ENCODE measurements around the gene EGR1. TPM values are rescaled to one million over a fixed set of nuclear protein-coding genes. Genes with fewer than 3 reads are reported as not detected.

EGR1 gene
- total RNA-seq: 19.0 TPM
- 1 to 10 TPM in 2 of 4 donors, under 1 TPM in 2; 0.38 to 1.1 (median 0.84) TPM for polyA plus RNA-seq

- peak within 1 kb of the TSS; percentile 79 for H3K4me3 ChIP-seq (ENCODE audit: low read depth, low read length)
These were observed at the start of gene EGR1 for GRCh38 chr5:138465261-138466124. Gene EGR1, plus strand, starts transcription at chr5:138465479. Its CDS starts 283 bp downstream, at chr5:138465762.

GRCh38 chr5:138418444-138418843, 46.8 kb upstream of the EGR1 start:
- Histone ChIP-seq H3K27me3 (ENCODE audit: control insufficient read depth, insufficient read depth, low read length) (no peaks in the 10 kb centered on the region), H3K4me3 (ENCODE audit: low read depth, low read length) (no peak overlapping the region), H3K27ac (ENCODE audit: insufficient read depth, low read length, poor library complexity, severe bottlenecking) (no peak overlapping the region), H3K4me1 (ENCODE audit: control insufficient read depth, insufficient read depth, low read length, poor library complexity, severe bottlenecking) (no peaks in the 10 kb centered on the region), H3K36me3 (ENCODE audit: control insufficient read depth, insufficient read depth, low read length) (peaks cover 86% of the 10 kb centered on the region), H3K9me3 (ENCODE audit: control insufficient read depth in 2 of 2, low read length in 2 of 2) (no peaks in the 10 kb centered on the region)
- no peak overlapping the region for H3K27ac Mint-ChIP-seq
- H3K4me1 Mint-ChIP-seq: peaks cover 0 to 5% (median 1%) of the 10 kb centered on the region in 4 donors
- ATAC-seq (ENCODE audit: low read depth in 2 of 2) (no peak), DNase-seq (no peak)
- H3K36me3 Mint-ChIP-seq: peaks cover 43% of the 10 kb centered on the region
- H3K4me3 Mint-ChIP-seq: no peak overlapping the region
- no peaks in the 10 kb centered on the region for H3K27me3 Mint-ChIP-seq
- H3K9me3 Mint-ChIP-seq: peaks cover 0 to 2% (median 0%) of the 10 kb centered on the region in 7 donors

More at GRCh38 chr5:138465261-138466124, at the start of gene EGR1:
- peaks cover 10 to 37% (median 29%) of the 10 kb centered on the region in 4 donors for H3K4me1 Mint-ChIP-seq
- Histone ChIP-seq H3K9me3 (ENCODE audit: control insufficient read depth in 2 of 2, low read length in 2 of 2) (no peaks in the 10 kb centered on the region), H3K36me3 (ENCODE audit: control insufficient read depth, insufficient read depth, low read length) (peaks cover 7% of the 10 kb centered on the region), H3K27me3 (ENCODE audit: control insufficient read depth, insufficient read depth, low read length) (no peaks in the 10 kb centered on the region), H3K27ac (ENCODE audit: insufficient read depth, low read length, poor library complexity, severe bottlenecking) (peak within 1 kb of the TSS; percentile 98), H3K4me1 (ENCODE audit: control insufficient read depth, insufficient read depth, low read length, poor library complexity, severe bottlenecking) (peaks cover 40% of the 10 kb centered on the region)
- H3K27ac Mint-ChIP-seq: peak within 1 kb of the TSS; percentile 14 to 92 (median 91)
- no peaks in the 10 kb centered on the region for H3K27me3 Mint-ChIP-seq
- DNase-seq (peak; percentile 94 to 97 (median 96)), ATAC-seq (ENCODE audit: low read depth in 2 of 2) (peak; percentile 66 to 69)
- peak within 1 kb of the TSS; percentile 89 to 99 (median 93) for H3K4me3 Mint-ChIP-seq
- H3K9me3 Mint-ChIP-seq: peaks cover 0 to 3% (median 0%) of the 10 kb centered on the region in 7 donors
- peaks cover 13% of the 10 kb centered on the region for H3K36me3 Mint-ChIP-seq

GRCh38 chr5:138425079-138425478, 40.2 kb upstream of the EGR1 start:
- H3K4me1 Mint-ChIP-seq: peaks cover 0 to 5% (median 1%) of the 10 kb centered on the region in 4 donors
- Histone ChIP-seq H3K27ac (ENCODE audit: insufficient read depth, low read length, poor library complexity, severe bottlenecking) (no peak overlapping the region), H3K4me1 (ENCODE audit: control insufficient read depth, insufficient read depth, low read length, poor library complexity, severe bottlenecking) (no peaks in the 10 kb centered on the region), H3K9me3 (ENCODE audit: control insufficient read depth in 2 of 2, low read length in 2 of 2) (no peaks in the 10 kb centered on the region), H3K4me3 (ENCODE audit: low read depth, low read length) (no peak overlapping the region), H3K27me3 (ENCODE audit: control insufficient read depth, insufficient read depth, low read length) (no peaks in the 10 kb centered on the region), H3K36me3 (ENCODE audit: control insufficient read depth, insufficient read depth, low read length) (peaks cover 95% of the 10 kb centered on the region)
- ATAC-seq (ENCODE audit: low read depth in 2 of 2): no peak
- H3K9me3 Mint-ChIP-seq: peaks cover 0 to 2% (median 0%) of the 10 kb centered on the region in 7 donors
- no peak for DNase-seq
- peaks cover 67% of the 10 kb centered on the region for H3K36me3 Mint-ChIP-seq
- peak overlapping the region in 1 of 3 donors; percentile 57 for H3K27ac Mint-ChIP-seq
- no peaks in the 10 kb centered on the region for H3K27me3 Mint-ChIP-seq
- no peak overlapping the region for H3K4me3 Mint-ChIP-seq

- H3K4me3 Mint-ChIP-seq: no peak overlapping the region
- peaks cover 4 to 14% (median 8%) of the 10 kb centered on the region in 4 donors for H3K4me1 Mint-ChIP-seq
- H3K36me3 Mint-ChIP-seq: peaks cover 29% of the 10 kb centered on the region
- no peak overlapping the region for H3K4me3 ChIP-seq (ENCODE audit: low read depth, low read length)
- H3K27me3 ChIP-seq (ENCODE audit: control insufficient read depth, insufficient read depth, low read length): no peaks in the 10 kb centered on the region
- H3K36me3 ChIP-seq (ENCODE audit: control insufficient read depth, insufficient read depth, low read length): peaks cover 47% of the 10 kb centered on the region
- no peak overlapping the region for H3K27ac ChIP-seq (ENCODE audit: insufficient read depth, low read length, poor library complexity, severe bottlenecking)
- H3K4me1 ChIP-seq (ENCODE audit: control insufficient read depth, insufficient read depth, low read length, poor library complexity, severe bottlenecking): peaks cover 12% of the 10 kb centered on the region
- H3K9me3 Mint-ChIP-seq: no peaks in the 10 kb centered on the region
- H3K9me3 ChIP-seq (ENCODE audit: control insufficient read depth in 2 of 2, low read length in 2 of 2): no peaks in the 10 kb centered on the region
- no peak overlapping the region for H3K27ac Mint-ChIP-seq
- DNase-seq (no peak), ATAC-seq (ENCODE audit: low read depth in 2 of 2) (no peak)
- H3K27me3 Mint-ChIP-seq: no peaks in the 10 kb centered on the region
These were observed 29.3 kb upstream of the EGR1 start for GRCh38 chr5:138435943-138436342.

- H3K36me3 ChIP-seq (ENCODE audit: control insufficient read depth, insufficient read depth, low read length): peaks cover 29% of the 10 kb centered on the region
- no peaks in the 10 kb centered on the region for H3K27me3 Mint-ChIP-seq
- ATAC-seq (ENCODE audit: low read depth in 2 of 2) (no peak), DNase-seq (no peak)
- H3K4me3 Mint-ChIP-seq: peak overlapping the region; percentile 75 to 87 (median 82)
- peaks cover 23% of the 10 kb centered on the region for H3K36me3 Mint-ChIP-seq
- peaks cover 0 to 1% (median 0%) of the 10 kb centered on the region in 7 donors for H3K9me3 Mint-ChIP-seq
- H3K4me1 Mint-ChIP-seq: peaks cover 4 to 15% (median 8%) of the 10 kb centered on the region in 4 donors
- peak overlapping the region; percentile 32 for H3K4me3 ChIP-seq (ENCODE audit: low read depth, low read length)
- peaks cover 12% of the 10 kb centered on the region for H3K4me1 ChIP-seq (ENCODE audit: control insufficient read depth, insufficient read depth, low read length, poor library complexity, severe bottlenecking)
- no peak overlapping the region for H3K27ac ChIP-seq (ENCODE audit: insufficient read depth, low read length, poor library complexity, severe bottlenecking)
- peak overlapping the region in 2 of 3 donors; percentile 65 to 89 for H3K27ac Mint-ChIP-seq
- no peaks in the 10 kb centered on the region for H3K27me3 ChIP-seq (ENCODE audit: control insufficient read depth, insufficient read depth, low read length)
- no peaks in the 10 kb centered on the region for H3K9me3 ChIP-seq (ENCODE audit: control insufficient read depth in 2 of 2, low read length in 2 of 2)
These were observed 27.1 kb upstream of the EGR1 start for GRCh38 chr5:138438003-138438723.

GRCh38 chr5:138438724-138439476, 26.4 kb upstream of the EGR1 start, which contains the start of gene REEP2:
Gene REEP2, plus strand, starts transcription at chr5:138439057. Its CDS starts 152 bp downstream, at chr5:138439209.
- Histone ChIP-seq H3K4me1 (ENCODE audit: control insufficient read depth, insufficient read depth, low read length, poor library complexity, severe bottlenecking) (peaks cover 12% of the 10 kb centered on the region), H3K9me3 (ENCODE audit: control insufficient read depth in 2 of 2, low read length in 2 of 2) (no peaks in the 10 kb centered on the region), H3K4me3 (ENCODE audit: low read depth, low read length) (peak within 1 kb of the TSS; percentile 32), H3K27ac (ENCODE audit: insufficient read depth, low read length, poor library complexity, severe bottlenecking) (no peak within 1 kb of the TSS), H3K27me3 (ENCODE audit: control insufficient read depth, insufficient read depth, low read length) (no peaks in the 10 kb centered on the region), H3K36me3 (ENCODE audit: control insufficient read depth, insufficient read depth, low read length) (peaks cover 24% of the 10 kb centered on the region)
- DNase-seq: peak; percentile 44 to 67 (median 47)
- H3K36me3 Mint-ChIP-seq: peaks cover 23% of the 10 kb centered on the region
- peaks cover 0 to 1% (median 0%) of the 10 kb centered on the region in 7 donors for H3K9me3 Mint-ChIP-seq
- H3K27ac Mint-ChIP-seq: peak within 1 kb of the TSS in 2 of 3 donors; percentile 65 to 89
- peaks cover 4 to 15% (median 8%) of the 10 kb centered on the region in 4 donors for H3K4me1 Mint-ChIP-seq
- peak; percentile 63 to 76 for ATAC-seq (ENCODE audit: low read depth in 2 of 2)
- peak within 1 kb of the TSS; percentile 75 to 92 (median 86) for H3K4me3 Mint-ChIP-seq
- no peaks in the 10 kb centered on the region for H3K27me3 Mint-ChIP-seq
